ENCODE measurements around the gene ARL4C.

The ARL4C gene

DNA sequence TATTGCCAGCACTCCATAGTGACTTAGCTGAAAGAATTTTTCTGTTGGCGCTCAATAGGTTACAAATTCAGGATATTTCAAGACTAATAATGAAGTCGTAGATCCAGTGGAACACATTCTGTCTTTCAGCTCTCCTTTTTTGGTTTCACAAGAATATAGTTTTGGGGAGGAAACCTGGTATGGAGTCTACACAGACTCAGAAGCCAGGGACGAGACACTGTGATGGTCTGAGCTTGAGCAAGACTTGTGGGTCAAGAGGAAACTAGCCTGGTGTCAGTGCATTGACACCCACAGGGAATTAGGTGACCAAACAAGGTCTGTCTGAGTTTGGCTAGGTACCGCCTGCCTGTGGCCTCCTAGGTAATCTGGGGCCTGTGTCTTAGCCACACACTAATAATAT is 26.9 kb downstream of the ARL4C start:
- in situ Hi-C loops (cut with MboI; ENCODE audit: low pct_unique_long_range_greater_than_20kb, low sequenced_read_pairs, unreplicated experiment), result no loop called here
- DNase-seq (ENCODE audit: low spot score), result no peak
- TF ChIP-seq, protein P1, sequence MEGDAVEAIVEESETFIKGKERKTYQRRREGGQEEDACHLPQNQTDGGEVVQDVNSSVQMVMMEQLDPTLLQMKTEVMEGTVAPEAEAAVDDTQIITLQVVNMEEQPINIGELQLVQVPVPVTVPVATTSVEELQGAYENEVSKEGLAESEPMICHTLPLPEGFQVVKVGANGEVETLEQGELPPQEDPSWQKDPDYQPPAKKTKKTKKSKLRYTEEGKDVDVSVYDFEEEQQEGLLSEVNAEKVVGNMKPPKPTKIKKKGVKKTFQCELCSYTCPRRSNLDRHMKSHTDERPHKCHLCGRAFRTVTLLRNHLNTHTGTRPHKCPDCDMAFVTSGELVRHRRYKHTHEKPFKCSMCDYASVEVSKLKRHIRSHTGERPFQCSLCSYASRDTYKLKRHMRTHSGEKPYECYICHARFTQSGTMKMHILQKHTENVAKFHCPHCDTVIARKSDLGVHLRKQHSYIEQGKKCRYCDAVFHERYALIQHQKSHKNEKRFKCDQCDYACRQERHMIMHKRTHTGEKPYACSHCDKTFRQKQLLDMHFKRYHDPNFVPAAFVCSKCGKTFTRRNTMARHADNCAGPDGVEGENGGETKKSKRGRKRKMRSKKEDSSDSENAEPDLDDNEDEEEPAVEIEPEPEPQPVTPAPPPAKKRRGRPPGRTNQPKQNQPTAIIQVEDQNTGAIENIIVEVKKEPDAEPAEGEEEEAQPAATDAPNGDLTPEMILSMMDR (IDR thresholded peaks at IDR 0.05; ENCODE audit: extremely low read depth, insufficient read depth, missing control alignments), result no peak

DNA sequence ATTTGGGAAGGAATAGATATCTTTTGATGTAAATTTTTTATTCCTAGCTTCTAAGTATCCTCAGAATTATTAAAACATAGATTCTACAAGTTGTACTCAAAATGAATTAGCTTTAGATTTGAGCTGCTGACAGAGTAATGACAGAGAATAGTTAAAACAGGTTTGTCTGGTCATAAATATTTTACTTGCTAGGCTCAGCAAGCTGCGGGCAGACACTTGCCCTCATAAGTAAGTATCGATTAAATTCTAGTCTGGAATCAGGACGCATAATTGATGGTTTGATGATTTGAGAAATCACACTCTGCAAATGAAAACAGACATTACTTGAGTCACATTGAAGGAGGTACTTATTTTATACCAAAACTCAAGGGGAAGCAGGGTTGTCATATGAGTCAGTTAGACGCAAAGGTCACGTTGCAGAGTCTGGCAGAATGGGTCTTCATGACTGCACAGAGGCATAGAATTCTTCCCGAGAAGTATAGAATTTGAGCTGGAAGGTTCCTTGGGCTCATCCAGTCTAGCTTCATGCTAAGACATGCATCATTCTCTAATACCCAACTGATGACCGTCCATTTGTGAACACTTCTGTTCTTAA is 27.5 kb downstream of the ARL4C start:
- DNase-seq (ENCODE audit: low spot score), result no peak
- TF ChIP-seq, protein P1 (IDR thresholded peaks at IDR 0.05; ENCODE audit: extremely low read depth, insufficient read depth, missing control alignments), result no peak
- in situ Hi-C loops (cut with MboI; ENCODE audit: low pct_unique_long_range_greater_than_20kb, low sequenced_read_pairs, unreplicated experiment), result no loop called here

DNA sequence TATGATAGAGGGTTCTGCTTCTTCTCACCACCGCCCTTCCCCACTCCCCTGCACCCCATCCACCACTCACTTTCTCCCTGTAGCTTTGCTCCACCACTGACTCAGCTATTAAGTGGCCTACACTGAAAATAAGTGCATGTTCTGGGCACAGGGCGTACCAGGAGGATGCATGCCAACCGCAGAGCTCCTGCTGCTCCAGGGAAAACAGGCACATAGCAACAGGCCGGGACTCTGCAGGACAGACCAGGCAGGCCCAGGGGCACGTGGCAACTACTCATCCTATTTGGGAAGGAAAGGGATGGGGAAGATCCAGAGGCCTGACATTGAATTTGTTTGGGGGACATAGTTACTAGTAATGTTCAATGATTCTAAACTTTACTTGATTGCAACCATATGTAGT is 28.4 kb downstream of the ARL4C start:
- TF ChIP-seq, protein P1 (IDR thresholded peaks at IDR 0.05; ENCODE audit: extremely low read depth, insufficient read depth, missing control alignments), result no peak
- no peak for DNase-seq (ENCODE audit: low spot score)
- in situ Hi-C loops (cut with MboI; ENCODE audit: low pct_unique_long_range_greater_than_20kb, low sequenced_read_pairs, unreplicated experiment), result no loop called here

DNA sequence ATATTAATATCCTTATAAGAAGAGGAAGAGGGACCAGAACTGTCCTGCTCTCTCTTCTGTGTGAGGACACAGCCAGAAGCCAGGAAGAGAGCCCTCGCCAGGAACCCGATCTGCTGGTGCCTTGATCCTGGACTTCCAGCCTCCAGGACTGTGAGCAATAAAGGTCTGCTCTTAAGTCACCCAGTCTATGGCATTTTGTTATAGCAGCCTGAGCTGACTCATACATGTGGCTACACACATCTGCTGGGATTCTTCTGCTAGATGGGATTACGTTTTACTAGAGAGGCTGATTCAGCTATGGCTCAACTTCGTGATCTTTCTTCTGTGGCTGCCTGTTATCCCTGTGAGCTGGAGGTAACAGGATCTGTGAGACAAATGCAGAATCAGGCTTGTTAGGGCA is 29.6 kb downstream of the ARL4C start:
- DNase-seq (ENCODE audit: low spot score), result no peak
- TF ChIP-seq, protein P1 (IDR thresholded peaks at IDR 0.05; ENCODE audit: extremely low read depth, insufficient read depth, missing control alignments), result no peak
- in situ Hi-C loops (cut with MboI; ENCODE audit: low pct_unique_long_range_greater_than_20kb, low sequenced_read_pairs, unreplicated experiment), result no loop called here

DNA sequence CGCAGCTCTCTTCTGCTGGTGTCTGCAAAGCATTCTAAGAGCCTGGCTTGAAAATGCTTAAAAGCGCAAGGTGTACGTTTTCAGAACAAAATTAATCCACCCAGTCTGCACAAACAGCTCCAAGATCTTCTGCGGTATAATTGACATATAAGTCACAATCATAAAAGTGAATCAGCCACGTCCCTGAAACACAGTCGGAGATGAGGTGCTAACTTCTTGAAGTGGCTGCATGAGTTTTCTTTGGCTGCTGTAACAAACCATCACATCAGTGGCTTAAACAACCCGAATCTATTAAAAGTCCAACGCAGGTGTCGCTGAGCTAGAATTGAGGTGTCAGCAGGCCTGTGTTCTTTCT is 32.6 kb downstream of the ARL4C start:
- in situ Hi-C loops (cut with MboI; ENCODE audit: low pct_unique_long_range_greater_than_20kb, low sequenced_read_pairs, unreplicated experiment), result no loop called here
- DNase-seq (ENCODE audit: low spot score), result no peak
- TF ChIP-seq, protein P1 (IDR thresholded peaks at IDR 0.05; ENCODE audit: extremely low read depth, insufficient read depth, missing control alignments), result no peak

DNA sequence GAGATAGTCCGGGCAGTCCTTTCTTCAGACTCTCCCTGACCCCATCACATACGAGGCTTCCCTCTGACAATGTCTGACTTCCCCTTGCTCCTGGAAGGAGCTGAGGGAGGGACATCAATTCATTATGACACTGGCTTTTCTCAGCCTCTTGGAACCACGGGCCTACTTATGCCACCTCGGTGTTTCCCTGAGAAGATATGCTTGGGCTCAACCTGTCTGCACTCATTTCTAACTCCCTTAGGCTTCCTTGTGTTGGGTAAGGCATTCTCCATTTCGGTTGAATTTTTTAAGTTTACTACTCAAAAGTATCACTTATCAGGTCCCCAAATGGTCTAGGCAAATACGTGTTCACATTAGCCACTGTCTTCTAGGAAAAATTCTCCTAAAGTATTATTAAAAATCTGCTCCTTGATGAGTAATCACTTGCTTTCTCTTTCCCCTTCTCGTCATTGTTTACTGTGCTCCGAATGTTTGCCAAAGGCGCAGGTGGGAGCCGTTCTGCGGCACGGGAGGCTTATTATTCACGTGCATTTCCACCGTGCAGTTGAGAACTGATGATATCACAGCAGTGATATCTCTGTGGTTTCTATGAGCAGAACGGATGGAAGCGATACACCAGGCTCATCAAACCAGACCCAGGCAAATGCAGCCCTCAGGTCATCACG is 33.1 kb downstream of the ARL4C start:
- in situ Hi-C loops (cut with MboI; ENCODE audit: low pct_unique_long_range_greater_than_20kb, low sequenced_read_pairs, unreplicated experiment), result no loop called here
- DNase-seq (ENCODE audit: low spot score), result no peak
- TF ChIP-seq, protein P1 (IDR thresholded peaks at IDR 0.05; ENCODE audit: extremely low read depth, insufficient read depth, missing control alignments), result no peak

Measured in GM13977 (cell line).